Skeletal muscle satellite cell (primary cell): ENCODE results near the gene MSLN.

Experiments
- H3K27me3 ChIP-seq: 2 replicates; pipeline ENCODE4 v1.7.0; 2013; ENCODE audit warnings: low read length; ENCODE audit not compliant: control insufficient read depth, insufficient read depth
- H3K36me3 ChIP-seq: 2 replicates; pipeline ENCODE4 v1.7.0; 2013; ENCODE audit warnings: mild to moderate bottlenecking, control low read depth, low read length; ENCODE audit not compliant: insufficient read depth
- H3K4me1 ChIP-seq: 2 replicates; pipeline ENCODE4 v1.7.0; 2013; ENCODE audit warnings: low read length; ENCODE audit not compliant: control insufficient read depth, insufficient read depth
- H3K4me2 ChIP-seq: 2 replicates; pipeline ENCODE4 v1.7.0; 2013; ENCODE audit warnings: mild to moderate bottlenecking, low read length
- H3K4me3 ChIP-seq: 2 replicates; pipeline ENCODE4 v1.7.0; 2013; ENCODE audit warnings: low read length
- H3K9ac ChIP-seq: 2 replicates; pipeline ENCODE4 v1.7.0; 2013; ENCODE audit warnings: mild to moderate bottlenecking, low read depth, low read length, moderate library complexity
- H3K9me3 ChIP-seq: replicated peaks from 2 replicates; pipeline ENCODE4 v1.7.0; 2013; ENCODE audit warnings: mild to moderate bottlenecking, control low read depth, low read length

The MSLN gene

DNA sequence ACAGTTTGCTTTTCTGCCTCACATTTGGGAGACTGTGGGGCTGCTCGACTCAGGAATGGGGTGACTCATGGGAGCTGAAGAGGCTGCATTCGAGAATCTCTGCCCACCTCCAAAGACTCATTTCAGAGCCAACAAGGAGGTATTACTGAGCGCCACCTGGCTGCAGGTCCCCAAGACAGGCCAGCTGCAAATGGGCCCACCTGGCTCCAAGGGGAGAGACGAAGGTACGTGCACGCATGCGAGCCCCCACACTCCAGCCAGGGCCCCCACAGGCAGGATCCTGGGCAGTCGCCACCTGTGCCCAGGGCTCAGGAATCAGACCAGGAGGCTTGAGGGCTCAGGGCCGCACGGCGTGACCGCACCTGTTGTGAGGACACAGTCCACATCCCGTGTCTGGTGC, 27.6 kb upstream of the MSLN start:
- Histone ChIP-seq H3K9ac (no peak overlapping the region), H3K36me3 (peaks cover 36% of the 10 kb centered on the region), H3K27me3 (no peaks in the 10 kb centered on the region), H3K9me3 (no peaks in the 10 kb centered on the region), H3K4me3 (no peak overlapping the region), H3K4me2 (no peak overlapping the region), H3K4me1 (peaks cover 3% of the 10 kb centered on the region)

- Histone ChIP-seq H3K36me3 (peaks cover 36% of the 10 kb centered on the region), H3K9me3 (no peaks in the 10 kb centered on the region), H3K27me3 (no peaks in the 10 kb centered on the region), H3K4me1 (peaks cover under 1% of the 10 kb centered on the region), H3K9ac (no peak overlapping the region), H3K4me2 (no peak overlapping the region), H3K4me3 (no peak overlapping the region)
Measured at GRCh38 chr16:733382-734207, 26.9 kb upstream of the MSLN start.

- Histone ChIP-seq H3K9ac (no peak overlapping the region), H3K4me1 (no peaks in the 10 kb centered on the region), H3K36me3 (peaks cover 36% of the 10 kb centered on the region), H3K4me2 (no peak overlapping the region), H3K27me3 (no peaks in the 10 kb centered on the region), H3K9me3 (no peaks in the 10 kb centered on the region), H3K4me3 (no peak overlapping the region)
Measured at GRCh38 chr16:734208-734980, 26.1 kb upstream of the MSLN start.

DNA sequence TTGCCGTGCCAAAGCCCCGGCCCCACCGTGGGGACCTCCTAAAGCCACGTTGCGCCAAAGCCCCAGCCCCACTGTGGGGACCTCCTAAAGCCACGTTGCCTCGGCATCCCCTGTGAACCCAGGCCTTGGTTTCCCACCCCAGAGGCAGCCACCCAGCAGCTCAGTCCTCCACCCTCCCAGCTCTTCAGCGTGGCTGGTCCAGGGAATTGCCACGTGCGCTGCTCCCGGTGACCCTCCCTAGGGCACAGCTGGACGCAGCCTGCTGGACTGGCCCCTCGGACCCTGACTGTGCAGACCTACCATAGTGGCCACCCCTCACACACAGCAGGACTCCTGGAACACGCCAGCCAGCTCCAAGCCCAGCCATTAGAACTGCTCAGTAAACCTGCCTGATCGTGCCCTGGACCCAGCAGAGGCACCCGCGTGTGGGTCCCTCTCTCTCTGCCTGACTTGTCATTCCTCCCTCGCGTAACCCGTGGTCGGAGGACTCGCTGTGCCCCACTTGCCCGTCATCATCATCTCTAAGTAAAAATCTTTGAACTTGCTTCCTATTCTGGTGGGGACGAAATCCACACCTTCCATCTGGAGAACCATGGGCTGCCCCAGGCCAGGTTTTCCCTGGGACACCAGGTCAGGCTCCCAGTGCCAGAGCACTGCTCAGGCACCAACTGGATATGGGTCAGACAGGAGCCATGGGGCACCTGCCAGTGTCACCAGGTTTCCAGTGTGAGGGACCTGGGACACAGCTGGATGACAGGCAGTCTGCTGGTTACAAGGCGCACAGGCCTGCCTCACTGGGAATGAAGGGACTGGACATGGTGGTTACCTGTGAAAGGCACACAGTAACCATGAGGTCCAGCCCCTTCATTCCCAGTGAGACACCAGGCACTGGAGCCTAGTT, 25.3 kb upstream of the MSLN start:
- Histone ChIP-seq H3K4me1 (peaks cover 7% of the 10 kb centered on the region), H3K4me2 (no peak overlapping the region), H3K36me3 (peaks cover 31% of the 10 kb centered on the region), H3K4me3 (no peak overlapping the region), H3K27me3 (no peaks in the 10 kb centered on the region), H3K9me3 (no peaks in the 10 kb centered on the region), H3K9ac (no peak overlapping the region)

DNA sequence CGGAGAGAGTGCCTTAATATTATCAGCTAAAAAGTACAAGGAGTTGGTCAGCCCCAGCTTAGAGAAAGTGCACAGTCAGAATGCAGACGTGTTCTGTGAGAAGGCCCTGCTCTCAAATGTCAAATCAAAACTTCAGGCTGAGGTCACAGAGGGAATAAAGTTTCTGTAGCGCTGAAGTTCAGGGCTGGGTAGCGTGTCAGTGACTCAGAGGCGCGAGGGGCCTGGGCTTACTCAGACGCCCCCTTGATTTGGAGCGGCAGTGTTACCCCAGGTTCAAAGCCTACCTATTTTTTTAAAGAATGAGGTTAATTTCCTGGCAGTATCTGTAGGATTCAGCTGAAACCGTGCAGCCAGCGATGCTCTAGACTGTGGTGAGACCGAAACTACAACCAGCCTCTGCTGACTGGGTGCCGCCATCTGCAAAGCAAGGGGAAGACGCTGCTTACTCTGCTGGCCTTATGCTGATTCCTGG, 24.5 kb upstream of the MSLN start:
- Histone ChIP-seq H3K9me3 (no peaks in the 10 kb centered on the region), H3K4me2 (no peak overlapping the region), H3K27me3 (no peaks in the 10 kb centered on the region), H3K4me1 (peaks cover 7% of the 10 kb centered on the region), H3K36me3 (peaks cover 31% of the 10 kb centered on the region), H3K9ac (no peak overlapping the region), H3K4me3 (no peak overlapping the region)

DNA sequence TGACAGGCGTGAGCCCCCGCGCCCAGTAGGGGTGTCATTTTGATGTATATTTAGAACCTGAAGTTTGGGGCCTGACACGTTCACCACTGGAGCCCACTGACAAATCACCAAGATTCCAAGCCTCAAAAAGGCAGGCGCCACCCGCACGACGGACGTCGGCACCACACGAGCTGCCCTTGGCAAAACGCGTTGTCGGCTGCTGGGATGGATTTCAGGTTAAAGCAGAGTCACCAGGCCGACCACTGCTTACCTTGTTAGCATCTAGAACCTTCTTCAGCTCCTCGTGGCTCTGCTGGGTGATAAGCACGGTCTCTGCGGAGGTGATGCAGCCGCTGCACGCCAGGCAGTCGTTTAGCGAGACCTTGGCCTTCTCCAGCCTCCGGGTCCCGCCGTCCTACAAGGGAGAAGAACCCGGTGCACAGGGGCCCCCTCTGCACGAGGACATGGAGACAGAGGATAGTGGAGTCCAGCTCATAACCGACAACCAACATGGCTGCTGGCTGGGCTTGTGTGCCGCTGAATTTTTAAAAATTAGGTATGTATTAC, 23.5 kb upstream of the MSLN start:
- H3K9ac ChIP-seq = no peak overlapping the region
- no peak overlapping the region for H3K4me2 ChIP-seq
- peaks cover 31% of the 10 kb centered on the region for H3K36me3 ChIP-seq
- no peaks in the 10 kb centered on the region for H3K9me3 ChIP-seq
- no peaks in the 10 kb centered on the region for H3K27me3 ChIP-seq
- no peak overlapping the region for H3K4me3 ChIP-seq
- H3K4me1 ChIP-seq = peaks cover 11% of the 10 kb centered on the region

- Histone ChIP-seq H3K9me3 (no peaks in the 10 kb centered on the region), H3K4me2 (peak overlapping the region; percentile 91), H3K9ac (peak overlapping the region; percentile 96), H3K4me1 (peaks cover 11% of the 10 kb centered on the region), H3K4me3 (peak overlapping the region; percentile 98), H3K27me3 (no peaks in the 10 kb centered on the region), H3K36me3 (peaks cover 15% of the 10 kb centered on the region)
Measured at GRCh38 chr16:739560-740458, 20.7 kb upstream of the MSLN start.

GRCh38 chr16:740459-740763, 20.1 kb upstream of the MSLN start:
- Histone ChIP-seq H3K4me3 (peak overlapping the region; percentile 98), H3K36me3 (peaks cover 15% of the 10 kb centered on the region), H3K9me3 (no peaks in the 10 kb centered on the region), H3K9ac (peak overlapping the region; percentile 96), H3K4me2 (peak overlapping the region; percentile 91), H3K4me1 (peaks cover 11% of the 10 kb centered on the region), H3K27me3 (no peaks in the 10 kb centered on the region)

GRCh38 chr16:740764-741505, 19.6 kb upstream of the MSLN start, which contains the start of gene CIAO3:
CIAO3 (minus strand) TSS chr16:740997; CDS start chr16:740985, 12 bp downstream.
- Histone ChIP-seq H3K4me1 (peaks cover 11% of the 10 kb centered on the region), H3K9ac (peak within 1 kb of the TSS; percentile 96), H3K36me3 (peaks cover 15% of the 10 kb centered on the region), H3K4me3 (peak within 1 kb of the TSS; percentile 98), H3K4me2 (peak within 1 kb of the TSS; percentile 91), H3K9me3 (no peaks in the 10 kb centered on the region), H3K27me3 (no peaks in the 10 kb centered on the region)
